BE2C (cell line): Measurements from ENCODE around the gene TTC23L.
A peak's percentile ranks its signal among the peaks of the same experiment; 100 is the strongest.

Source experiments
- DNase-seq: peaks from one replicate; pipeline ENCODE4 v3.0.0-alpha.2; 2020
- H3K27me3 ChIP-seq: fragments of 250-450 bp; sonication (Bioruptor Pico); 2 replicates; pipeline ENCODE4 v1.5.1; 2020; ENCODE audit warnings: mild to moderate bottlenecking
- H3K36me3 ChIP-seq: fragments of 250-450 bp; sonication (Bioruptor Pico); 2 replicates; pipeline ENCODE4 v1.5.1; 2020; ENCODE audit warnings: mild to moderate bottlenecking
- H3K4me1 ChIP-seq: fragments of 250-450 bp; sonication (Bioruptor Pico); 2 replicates; pipeline ENCODE4 v1.5.1; 2020
- H3K4me3 ChIP-seq: 2 replicates; pipeline ENCODE4 v1.5.1; 2011; ENCODE audit warnings: low read depth, low read length
- H3K9me3 ChIP-seq: fragments of 250-450 bp; sonication (Bioruptor Pico); 2 replicates; pipeline ENCODE4 v1.5.1; 2020
- TF ChIP-seq, protein P1 (sequence below): IDR thresholded peaks from 2 replicates; pipeline ENCODE4 v1.5.1; 2012; ENCODE audit warnings: mild to moderate bottlenecking, low read depth, low read length

TTC23L gene

DNA sequence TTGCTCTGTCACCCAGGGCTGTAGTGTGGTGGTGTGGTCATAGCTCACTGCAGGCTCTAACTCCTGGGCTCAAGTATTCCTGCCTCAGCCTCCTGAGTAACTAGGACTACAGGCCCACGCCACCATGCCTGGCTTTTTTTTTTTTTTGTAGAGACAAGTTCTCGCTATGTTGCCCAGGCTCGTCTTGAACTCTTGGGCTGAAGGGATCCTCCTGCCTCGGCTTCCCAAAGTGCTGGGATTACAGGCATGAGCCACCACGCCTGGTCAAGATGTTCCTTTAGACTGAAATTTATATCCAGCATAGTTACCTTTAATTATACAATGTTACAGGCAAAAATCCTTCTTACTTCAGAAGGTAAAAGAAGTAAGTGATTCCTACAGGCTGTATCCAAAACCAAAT, 88.8 kb downstream of the TTC23L start:
- peaks cover 36% of the 10 kb centered on the region for H3K36me3 ChIP-seq
- no peak for DNase-seq
- no peaks in the 10 kb centered on the region; the same call in 1 of the 2 replicates for H3K4me1 ChIP-seq
- no peaks in the 10 kb centered on the region for H3K9me3 ChIP-seq
- no peaks in the 10 kb centered on the region for H3K27me3 ChIP-seq
- TF ChIP-seq, protein P1, sequence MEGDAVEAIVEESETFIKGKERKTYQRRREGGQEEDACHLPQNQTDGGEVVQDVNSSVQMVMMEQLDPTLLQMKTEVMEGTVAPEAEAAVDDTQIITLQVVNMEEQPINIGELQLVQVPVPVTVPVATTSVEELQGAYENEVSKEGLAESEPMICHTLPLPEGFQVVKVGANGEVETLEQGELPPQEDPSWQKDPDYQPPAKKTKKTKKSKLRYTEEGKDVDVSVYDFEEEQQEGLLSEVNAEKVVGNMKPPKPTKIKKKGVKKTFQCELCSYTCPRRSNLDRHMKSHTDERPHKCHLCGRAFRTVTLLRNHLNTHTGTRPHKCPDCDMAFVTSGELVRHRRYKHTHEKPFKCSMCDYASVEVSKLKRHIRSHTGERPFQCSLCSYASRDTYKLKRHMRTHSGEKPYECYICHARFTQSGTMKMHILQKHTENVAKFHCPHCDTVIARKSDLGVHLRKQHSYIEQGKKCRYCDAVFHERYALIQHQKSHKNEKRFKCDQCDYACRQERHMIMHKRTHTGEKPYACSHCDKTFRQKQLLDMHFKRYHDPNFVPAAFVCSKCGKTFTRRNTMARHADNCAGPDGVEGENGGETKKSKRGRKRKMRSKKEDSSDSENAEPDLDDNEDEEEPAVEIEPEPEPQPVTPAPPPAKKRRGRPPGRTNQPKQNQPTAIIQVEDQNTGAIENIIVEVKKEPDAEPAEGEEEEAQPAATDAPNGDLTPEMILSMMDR = no peak
- no peak overlapping the region for H3K4me3 ChIP-seq

DNA sequence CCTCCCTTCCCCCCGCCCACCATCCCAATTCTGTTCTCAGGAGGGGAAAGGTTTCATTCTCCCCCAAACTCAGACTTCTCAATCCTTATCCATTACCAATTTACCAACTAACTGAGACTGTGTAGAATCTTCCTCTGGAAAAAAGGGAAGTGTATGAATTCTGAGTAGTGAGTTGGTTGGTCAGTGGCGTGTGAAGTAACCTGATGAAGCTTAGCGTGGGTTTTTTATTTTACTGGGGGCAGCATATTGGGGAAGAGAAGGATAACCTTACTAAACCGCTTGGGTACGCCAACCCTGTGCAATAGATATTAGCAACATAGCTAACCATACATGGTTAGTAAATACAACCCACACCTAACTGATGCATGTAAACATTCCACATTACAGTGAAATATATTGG, 89.3 kb downstream of the TTC23L start:
- Histone ChIP-seq H3K9me3 (no peaks in the 10 kb centered on the region), H3K27me3 (no peaks in the 10 kb centered on the region), H3K36me3 (peaks cover 31% of the 10 kb centered on the region), H3K4me3 (no peak overlapping the region), H3K4me1 (no peaks in the 10 kb centered on the region; the same call in 1 of the 2 replicates)
- no peak for DNase-seq
- TF ChIP-seq, protein P1 = no peak

DNA sequence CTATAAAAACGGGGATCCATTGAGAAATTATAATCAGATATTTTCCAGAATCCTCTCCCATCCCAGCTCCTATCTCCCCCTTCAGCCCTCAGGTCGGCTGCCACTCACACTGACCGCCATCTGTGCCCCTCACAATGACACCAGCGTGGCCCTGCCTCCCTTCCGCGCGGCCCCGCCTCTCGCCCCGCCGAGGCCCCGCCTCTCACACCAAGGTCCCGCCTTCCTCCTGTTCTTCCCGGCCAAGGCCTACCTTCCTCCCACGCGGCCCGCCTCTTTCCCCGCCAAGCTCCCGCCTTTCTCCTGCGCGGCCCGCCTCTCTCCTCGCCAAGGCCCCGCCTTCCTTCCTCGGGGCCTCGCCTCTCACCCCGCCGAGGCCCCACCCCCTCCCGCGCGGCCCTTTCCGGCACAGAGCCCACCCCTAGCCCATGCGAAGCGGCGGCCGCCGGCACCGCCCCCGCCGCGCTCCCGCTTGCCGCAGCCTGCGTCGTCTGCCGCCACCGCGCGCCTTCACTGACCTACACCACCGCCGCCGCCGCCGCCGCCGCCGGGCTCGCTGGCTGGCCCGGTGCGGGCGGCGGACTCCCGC, 90.3 kb downstream of the TTC23L start, which contains the start of gene DNAJC21:
DNAJC21 (plus strand) TSS at position 426 of the 586 bp plus-strand sequence. CDS start 261 bp downstream, outside the sequence.
- Histone ChIP-seq H3K27me3 (no peaks in the 10 kb centered on the region), H3K9me3 (no peaks in the 10 kb centered on the region), H3K4me1 (no peaks in the 10 kb centered on the region; the same call in 1 of the 2 replicates), H3K4me3 (peak within 1 kb of the TSS; percentile 71), H3K36me3 (peaks cover 24% of the 10 kb centered on the region)
- TF ChIP-seq, protein P1 = no peak
- peak; percentile 98 for DNase-seq

GRCh38 chr5:34929720-34930461, 90.9 kb downstream of the TTC23L start:
- H3K36me3 ChIP-seq = peaks cover 17% of the 10 kb centered on the region
- H3K27me3 ChIP-seq = no peaks in the 10 kb centered on the region
- H3K9me3 ChIP-seq = no peaks in the 10 kb centered on the region
- H3K4me3 ChIP-seq = peak overlapping the region; percentile 71
- peak; percentile 82 for DNase-seq
- no peaks in the 10 kb centered on the region; the same call in 1 of the 2 replicates for H3K4me1 ChIP-seq
- TF ChIP-seq, protein P1 = no peak

- peak overlapping the region; percentile 71 for H3K4me3 ChIP-seq
- TF ChIP-seq, protein P1 = no peak
- no peaks in the 10 kb centered on the region for H3K27me3 ChIP-seq
- H3K9me3 ChIP-seq = no peaks in the 10 kb centered on the region
- H3K4me1 ChIP-seq = no peaks in the 10 kb centered on the region; the same call in 1 of the 2 replicates
- no peak for DNase-seq
- peaks cover 13% of the 10 kb centered on the region for H3K36me3 ChIP-seq
These were observed 91.5 kb downstream of the TTC23L start for GRCh38 chr5:34930462-34930844.

- Histone ChIP-seq H3K4me3 (peak overlapping the region; percentile 71), H3K9me3 (no peaks in the 10 kb centered on the region), H3K4me1 (no peaks in the 10 kb centered on the region; the same call in 1 of the 2 replicates), H3K36me3 (peaks cover 15% of the 10 kb centered on the region), H3K27me3 (no peaks in the 10 kb centered on the region)
- TF ChIP-seq, protein P1 = no peak
- DNase-seq = no peak
These were observed 91.9 kb downstream of the TTC23L start for GRCh38 chr5:34930870-34931269.
